HG03064 (cell line): ENCODE data around the gene SLC35G2.
"Not testable (repeated sequence)": the region's sequence is repeated elsewhere in the genome, so short reads cannot be mapped to it uniquely, and the experiment has no call there.

ENCODE experiments used
- ATAC-seq: cut with Tn5 transposase; IDR thresholded peaks from one replicate; pipeline ENCODE4 v1.9.1; 2021; ENCODE audit warnings: low read depth; ENCODE audit not compliant: unreplicated experiment

The SLC35G2 gene

GRCh38 chr3:136818769-136819391 is at the start of gene SLC35G2:
SLC35G2 (plus strand) TSS chr3:136819126; CDS start chr3:136854461, 35,335 bp downstream.
- peak; percentile 36 for ATAC-seq

GRCh38 chr3:136772709-136773108 is 46.2 kb upstream of the SLC35G2 start:
- ATAC-seq: no peak

- ATAC-seq: no peak
Observed at GRCh38 chr3:136778865-136779264, 40.1 kb upstream of the SLC35G2 start.

GRCh38 chr3:136780741-136781140 is 38.2 kb upstream of the SLC35G2 start:
- ATAC-seq: no peak

- ATAC-seq: no peak
Observed at GRCh38 chr3:136783708-136784191, 35.2 kb upstream of the SLC35G2 start.

- ATAC-seq: peak; percentile 70
Observed at GRCh38 chr3:136787349-136787748, 31.6 kb upstream of the SLC35G2 start.

GRCh38 chr3:136788154-136788553 is 30.8 kb upstream of the SLC35G2 start:
- no peak for ATAC-seq

GRCh38 chr3:136789976-136790375 is 28.9 kb upstream of the SLC35G2 start:
- no peak for ATAC-seq

GRCh38 chr3:136790786-136791185 is 28.1 kb upstream of the SLC35G2 start:
- ATAC-seq: no peak

- ATAC-seq: no peak
Observed at GRCh38 chr3:136792556-136793330, 26.2 kb upstream of the SLC35G2 start.

- ATAC-seq: not testable (repeated sequence)
Observed at GRCh38 chr3:136801146-136801545, 17.8 kb upstream of the SLC35G2 start.

- ATAC-seq: no peak
Observed at GRCh38 chr3:136802481-136802996, 16.4 kb upstream of the SLC35G2 start.

- no peak for ATAC-seq
Observed at GRCh38 chr3:136804141-136804540, 14.8 kb upstream of the SLC35G2 start.

- no peak for ATAC-seq
Observed at GRCh38 chr3:136804813-136805212, 14.1 kb upstream of the SLC35G2 start.

GRCh38 chr3:136805795-136806194 is 13.1 kb upstream of the SLC35G2 start:
- ATAC-seq: no peak

- ATAC-seq: no peak
Observed at GRCh38 chr3:136811701-136812100, 7.2 kb upstream of the SLC35G2 start.

GRCh38 chr3:136817448-136817847 is 1.5 kb upstream of the SLC35G2 start:
- ATAC-seq: no peak

- peak; percentile 63 for ATAC-seq
Observed at GRCh38 chr3:136818191-136818768, 646 bp upstream of the SLC35G2 start.

GRCh38 chr3:136819392-136819730 is 435 bp downstream of the SLC35G2 start:
- ATAC-seq: peak; percentile 3

GRCh38 chr3:136819731-136820679 is 1.1 kb downstream of the SLC35G2 start:
- no peak for ATAC-seq
